Breast epithelium (tissue), 4 donors: ENCODE measurements around the gene MITF. TPM values are rescaled to one million over a fixed set of nuclear protein-coding genes. Genes with fewer than 3 reads are reported as not detected.

Experiments used
- DNase-seq, 2 donors: peaks; one replicate each; pipeline ENCODE4 v3.0.0-alpha.2; 2019; ENCODE audit warnings: low spot score in 2 of 2
- H3K27ac ChIP-seq, 2 donors: fragments of 200-600 bp; sonication (generic) in 1 of 2; one replicate each; pipeline ENCODE4 v1.5.1; 2016 to 2019; ENCODE audit warnings: mild to moderate bottlenecking in 1 of 2
- H3K27me3 ChIP-seq, 2 donors: fragments of 200-600 bp; sonication (generic) in 1 of 2; one replicate each; pipeline versions ENCODE4 v1.5.1 to v1.6.0; 2017 to 2019; ENCODE audit warnings: control low read depth in 1 of 2, mild to moderate bottlenecking in 1 of 2
- H3K36me3 ChIP-seq: fragments of 200-600 bp; one replicate; pipeline ENCODE4 v1.5.1; 2019
- H3K4me1 ChIP-seq, 2 donors: fragments of 200-600 bp; sonication (generic); one replicate each; pipeline ENCODE4 v1.5.1; 2016 to 2019; ENCODE audit warnings: control low read depth in 1 of 2
- H3K4me3 ChIP-seq, 3 donors: fragments of 200-600 bp; sonication (generic); 1 replicate in 2 of 3; 2 replicates in 1 of 3; pipeline ENCODE4 v1.5.1; 2016 to 2019; ENCODE audit warnings: mild to moderate bottlenecking in 3 of 3, moderate library complexity in 2 of 3
- H3K9me3 ChIP-seq, 2 donors: fragments of 200-600 bp; sonication (generic) in 1 of 2; one replicate each; pipeline ENCODE4 v1.5.1; 2016 to 2019; ENCODE audit warnings: control low read depth in 1 of 2
- POLR2A ChIP-seq: fragments of 450-650 bp; IDR thresholded peaks from one replicate; pipeline ENCODE4 v1.6.1; 2016; ENCODE audit warnings: antibody characterized with exemption, mild to moderate bottlenecking, moderate library complexity
- POLR2AphosphoS5 ChIP-seq, 3 donors: sonication (generic); formaldehyde crosslinking; IDR thresholded peaks; one replicate each; pipeline ENCODE4 v1.6.1; 2017; ENCODE audit warnings: antibody characterized with exemption in 3 of 3
- intact Hi-C: fragments of 100-400 bp; cut with DNase I; formaldehyde crosslinking; loops from one replicate; pipeline ENCODE4 v1.15.1; 2023; ENCODE audit warnings: low total_unique reads
- total RNA-seq, 3 donors: library from RNA; depleted of rRNA; stranded (reverse); fragments of >200 nt; gene quantifications; one replicate each; pipeline ENCODE4 v1.1.0, GENCODE V29; 2016
- TF ChIP-seq, protein P1 (sequence below), 3 donors: fragments of 450-650 bp; IDR thresholded peaks; one replicate each; pipeline ENCODE4 v1.5.1; 2016 to 2017; ENCODE audit warnings: antibody characterized with exemption in 3 of 3, mild to moderate bottlenecking in 3 of 3, moderate library complexity in 3 of 3

MITF gene
- total RNA-seq, 3 donors from 2014 or later: 23.3 to 45.8 (median 25.6) TPM

DNA sequence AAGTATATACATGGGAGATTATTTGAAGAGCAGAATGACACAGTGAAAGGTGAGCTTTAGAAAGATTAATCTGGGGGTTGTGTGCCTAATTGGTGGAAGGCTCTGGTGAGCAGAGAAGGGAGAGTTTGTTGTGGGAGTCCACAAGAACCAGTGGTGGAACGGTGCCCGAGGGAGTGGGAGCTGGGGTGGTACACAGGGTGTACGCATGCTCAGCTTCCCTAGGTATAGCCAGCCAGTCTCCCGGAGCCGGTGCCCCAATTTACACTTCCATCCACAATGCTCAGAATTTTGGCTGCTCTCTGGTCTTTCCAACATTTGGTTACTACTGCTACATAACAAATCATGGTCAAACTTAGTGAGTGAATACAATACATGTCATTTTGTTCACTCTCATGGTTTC lies 92.5 kb downstream of the MITF start:
- intact Hi-C loops: no loop called here
- no peak overlapping the region for H3K4me3 ChIP-seq
- DNase-seq: no peak
- no peak overlapping the region for H3K27ac ChIP-seq
- TF ChIP-seq POLR2A (no peak), POLR2AphosphoS5 (IDR thresholded peaks at IDR 0.05) (no peak)
- TF ChIP-seq, protein P1, sequence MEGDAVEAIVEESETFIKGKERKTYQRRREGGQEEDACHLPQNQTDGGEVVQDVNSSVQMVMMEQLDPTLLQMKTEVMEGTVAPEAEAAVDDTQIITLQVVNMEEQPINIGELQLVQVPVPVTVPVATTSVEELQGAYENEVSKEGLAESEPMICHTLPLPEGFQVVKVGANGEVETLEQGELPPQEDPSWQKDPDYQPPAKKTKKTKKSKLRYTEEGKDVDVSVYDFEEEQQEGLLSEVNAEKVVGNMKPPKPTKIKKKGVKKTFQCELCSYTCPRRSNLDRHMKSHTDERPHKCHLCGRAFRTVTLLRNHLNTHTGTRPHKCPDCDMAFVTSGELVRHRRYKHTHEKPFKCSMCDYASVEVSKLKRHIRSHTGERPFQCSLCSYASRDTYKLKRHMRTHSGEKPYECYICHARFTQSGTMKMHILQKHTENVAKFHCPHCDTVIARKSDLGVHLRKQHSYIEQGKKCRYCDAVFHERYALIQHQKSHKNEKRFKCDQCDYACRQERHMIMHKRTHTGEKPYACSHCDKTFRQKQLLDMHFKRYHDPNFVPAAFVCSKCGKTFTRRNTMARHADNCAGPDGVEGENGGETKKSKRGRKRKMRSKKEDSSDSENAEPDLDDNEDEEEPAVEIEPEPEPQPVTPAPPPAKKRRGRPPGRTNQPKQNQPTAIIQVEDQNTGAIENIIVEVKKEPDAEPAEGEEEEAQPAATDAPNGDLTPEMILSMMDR (IDR thresholded peaks at IDR 0.05): no peak
- H3K36me3 ChIP-seq: no peaks in the 10 kb centered on the region
- H3K4me1 ChIP-seq: no peaks in the 10 kb centered on the region
- no peaks in the 10 kb centered on the region for H3K9me3 ChIP-seq
- H3K27me3 ChIP-seq: no peaks in the 10 kb centered on the region

DNA sequence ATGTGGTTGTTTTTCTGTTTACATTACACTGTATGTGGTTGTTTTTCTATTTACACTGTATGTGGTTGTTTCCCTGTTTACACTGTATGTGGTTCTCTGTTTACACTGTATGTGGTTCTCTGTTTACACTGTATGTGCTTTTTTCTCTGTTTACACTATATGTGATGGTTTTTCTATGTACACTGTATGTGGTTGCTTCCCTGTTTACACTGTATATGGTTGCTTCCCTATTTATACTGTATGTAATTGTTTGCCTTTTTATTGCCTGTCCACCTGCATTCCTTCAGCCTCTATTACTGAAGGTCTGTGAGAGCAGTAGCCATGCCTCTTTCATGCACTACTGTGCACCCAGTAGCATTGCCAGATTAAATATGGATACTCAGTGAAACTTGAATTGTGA lies 94.3 kb downstream of the MITF start:
- H3K4me1 ChIP-seq: peaks cover 0 to 1% of the 10 kb centered on the region in 2 donors
- intact Hi-C loops: no loop called here
- no peaks in the 10 kb centered on the region for H3K27me3 ChIP-seq
- H3K9me3 ChIP-seq: no peaks in the 10 kb centered on the region
- H3K4me3 ChIP-seq: no peak overlapping the region
- no peaks in the 10 kb centered on the region for H3K36me3 ChIP-seq
- DNase-seq: no peak
- TF ChIP-seq, protein P1 (IDR thresholded peaks at IDR 0.05): no peak
- TF ChIP-seq POLR2A (no peak), POLR2AphosphoS5 (IDR thresholded peaks at IDR 0.05) (no peak)
- no peak overlapping the region for H3K27ac ChIP-seq

DNA sequence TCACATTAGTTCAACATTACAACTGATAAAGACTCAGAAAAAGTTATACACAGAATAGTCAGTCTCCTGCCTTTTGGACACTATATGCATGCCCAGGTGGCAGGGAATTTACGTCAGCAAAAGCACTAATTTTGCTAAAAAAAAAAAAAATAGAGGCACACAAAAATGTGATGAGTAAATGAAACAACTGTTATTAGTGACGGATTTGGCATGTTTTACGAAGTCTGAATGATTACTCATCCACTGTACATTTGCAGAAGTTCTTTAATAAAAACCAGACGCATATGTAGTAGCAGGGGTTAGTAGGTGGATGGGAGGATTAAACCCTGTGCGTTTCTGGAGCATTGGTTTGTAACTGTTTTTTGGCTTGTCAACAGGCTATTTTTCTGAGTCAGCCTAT lies 99.0 kb downstream of the MITF start:
- H3K9me3 ChIP-seq: no peaks in the 10 kb centered on the region
- H3K4me3 ChIP-seq: no peak overlapping the region
- intact Hi-C loops: no loop called here
- TF ChIP-seq, protein P1 (IDR thresholded peaks at IDR 0.05): no peak
- TF ChIP-seq POLR2AphosphoS5 (IDR thresholded peaks at IDR 0.05) (no peak), POLR2A (no peak)
- peaks cover 0 to 4% of the 10 kb centered on the region in 2 donors for H3K4me1 ChIP-seq
- no peak overlapping the region for H3K27ac ChIP-seq
- no peak for DNase-seq
- H3K36me3 ChIP-seq: no peaks in the 10 kb centered on the region
- no peaks in the 10 kb centered on the region for H3K27me3 ChIP-seq

DNA sequence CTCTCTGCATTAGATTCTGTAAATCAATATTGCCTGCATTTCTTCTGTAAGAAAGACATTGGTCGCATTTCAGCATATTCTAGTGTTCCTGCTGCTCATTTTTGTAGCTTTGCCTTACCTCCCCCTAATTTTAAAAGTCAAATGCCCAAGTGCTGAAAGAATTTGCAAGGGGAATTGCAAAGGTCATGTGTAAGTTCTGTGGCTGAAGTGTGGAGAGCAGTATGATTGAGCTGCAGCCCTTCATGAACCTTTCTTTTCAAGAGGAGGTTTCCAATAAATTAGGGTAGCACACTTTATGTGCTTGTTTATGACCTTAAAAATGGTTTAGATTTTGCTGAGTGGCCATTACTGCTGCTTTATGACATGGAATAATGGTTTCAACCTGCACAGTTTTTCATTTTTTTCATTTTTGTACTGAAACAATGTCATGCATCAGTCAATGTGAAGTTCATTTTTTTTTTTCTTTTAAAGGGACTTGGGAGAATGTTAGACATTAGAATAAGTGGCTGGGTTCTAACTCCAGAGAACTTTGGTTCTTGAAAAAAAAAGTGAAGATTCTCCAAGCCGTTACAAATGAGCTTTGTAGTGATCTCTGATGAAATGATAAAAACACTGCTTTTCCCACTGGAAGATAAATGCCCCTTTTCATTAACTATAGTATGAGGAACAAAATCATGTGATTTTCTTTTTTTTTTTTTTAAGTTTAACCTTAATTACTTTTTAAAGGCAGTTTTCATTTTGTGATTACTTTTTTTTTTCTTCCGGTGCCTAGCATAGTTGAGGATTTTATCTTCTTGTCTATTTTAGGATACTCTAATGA lies 99.6 kb downstream of the MITF start:
- Histone ChIP-seq H3K9me3 (no peaks in the 10 kb centered on the region), H3K4me3 (no peak overlapping the region), H3K27me3 (no peaks in the 10 kb centered on the region), H3K27ac (no peak overlapping the region), H3K4me1 (peaks cover 0 to 4% of the 10 kb centered on the region in 2 donors), H3K36me3 (no peaks in the 10 kb centered on the region)
- no peak for DNase-seq
- no peak for TF ChIP-seq POLR2A
- TF ChIP-seq, protein P1 (IDR thresholded peaks at IDR 0.05): no peak
- no peak for TF ChIP-seq POLR2AphosphoS5 (IDR thresholded peaks at IDR 0.05)
- intact Hi-C loops: no loop called here

DNA sequence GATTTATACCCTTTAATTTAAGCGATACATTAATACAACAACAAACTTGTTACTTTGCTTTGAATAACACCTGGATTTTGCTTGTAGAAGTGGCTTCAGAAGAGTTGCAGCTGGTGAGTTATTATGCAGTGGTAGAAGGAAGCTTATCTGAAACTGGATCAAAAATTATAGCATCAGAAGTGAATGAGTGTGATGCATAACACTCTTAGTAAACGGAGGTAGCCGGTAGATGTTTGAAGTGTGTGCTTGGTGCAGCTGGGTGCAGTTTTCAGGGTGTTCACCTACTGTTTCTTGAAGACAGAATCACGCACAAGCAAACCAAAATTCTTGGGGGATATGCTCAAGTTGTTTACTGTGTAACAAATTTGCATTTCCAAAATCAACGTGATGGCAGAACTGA lies 103.1 kb downstream of the MITF start:
- intact Hi-C loops: no loop called here
- Histone ChIP-seq H3K9me3 (no peaks in the 10 kb centered on the region), H3K36me3 (no peaks in the 10 kb centered on the region), H3K4me1 (peaks cover 0 to 4% of the 10 kb centered on the region in 2 donors), H3K27me3 (no peaks in the 10 kb centered on the region), H3K27ac (no peak overlapping the region), H3K4me3 (no peak overlapping the region)
- TF ChIP-seq POLR2A (no peak), POLR2AphosphoS5 (IDR thresholded peaks at IDR 0.05) (no peak)
- TF ChIP-seq, protein P1 (IDR thresholded peaks at IDR 0.05): no peak
- DNase-seq: no peak
